GM19238 (cell line): Measurements from ENCODE around the gene BPIFB3.

Experiments used
- DNase-seq: peaks from one replicate; pipeline ENCODE4 v3.0.0; 2011; ENCODE audit warnings: low spot score; ENCODE audit not compliant: insufficient read length

The BPIFB3 gene

GRCh38 chr20:33015700-33016580 is 37.8 kb upstream of the BPIFB3 start:
- no peak for DNase-seq

GRCh38 chr20:33016581-33017109 is 37.1 kb upstream of the BPIFB3 start:
- DNase-seq, result no peak

- DNase-seq, result no peak
Measured at GRCh38 chr20:33017542-33017941, 36.2 kb upstream of the BPIFB3 start.

GRCh38 chr20:33018169-33018931 is 35.4 kb upstream of the BPIFB3 start:
- DNase-seq, result no peak

- no peak for DNase-seq
Measured at GRCh38 chr20:33019465-33020277, 34.0 kb upstream of the BPIFB3 start.

GRCh38 chr20:33020278-33021161 is 33.2 kb upstream of the BPIFB3 start:
- no peak for DNase-seq

- no peak for DNase-seq
Measured at GRCh38 chr20:33021879-33022278, 31.8 kb upstream of the BPIFB3 start.

GRCh38 chr20:33022289-33022688 is 31.4 kb upstream of the BPIFB3 start:
- no peak for DNase-seq

GRCh38 chr20:33022694-33023438 is 30.8 kb upstream of the BPIFB3 start:
- DNase-seq, result no peak

- DNase-seq, result no peak
Measured at GRCh38 chr20:33023439-33024242, 30.1 kb upstream of the BPIFB3 start.

- no peak for DNase-seq
Measured at GRCh38 chr20:33024243-33024560, 29.5 kb upstream of the BPIFB3 start.

- no peak for DNase-seq
Measured at GRCh38 chr20:33024609-33025317, 28.9 kb upstream of the BPIFB3 start.

GRCh38 chr20:33025318-33025876 is 28.3 kb upstream of the BPIFB3 start:
- DNase-seq, result no peak

GRCh38 chr20:33026072-33026778 is 27.5 kb upstream of the BPIFB3 start:
- DNase-seq, result no peak

- no peak for DNase-seq
Measured at GRCh38 chr20:33026779-33027759, 26.6 kb upstream of the BPIFB3 start.
